Thyroid gland (tissue), 4 donors: ENCODE measurements around the gene GPC5.

Experiments
- CTCF ChIP-seq, 6 experiments: fragments of 200-600 bp in 3 of 6; fragments of 450-650 bp in 3 of 6; sonication (generic) in 3 of 6; IDR thresholded peaks; one replicate each; pipeline ENCODE4 v1.5.1; 2016 to 2019; ENCODE audit warnings: antibody characterized with exemption in 6 of 6, mild to moderate bottlenecking in 2 of 6, inconsistent platforms in 1 of 6, moderate library complexity in 1 of 6
- POLR2A ChIP-seq, 2 donors: fragments of 450-650 bp; IDR thresholded peaks; one replicate each; pipeline ENCODE4 v1.6.1; 2017; ENCODE audit warnings: antibody characterized with exemption in 2 of 2, mild to moderate bottlenecking in 2 of 2, moderate library complexity in 1 of 2

DNA sequence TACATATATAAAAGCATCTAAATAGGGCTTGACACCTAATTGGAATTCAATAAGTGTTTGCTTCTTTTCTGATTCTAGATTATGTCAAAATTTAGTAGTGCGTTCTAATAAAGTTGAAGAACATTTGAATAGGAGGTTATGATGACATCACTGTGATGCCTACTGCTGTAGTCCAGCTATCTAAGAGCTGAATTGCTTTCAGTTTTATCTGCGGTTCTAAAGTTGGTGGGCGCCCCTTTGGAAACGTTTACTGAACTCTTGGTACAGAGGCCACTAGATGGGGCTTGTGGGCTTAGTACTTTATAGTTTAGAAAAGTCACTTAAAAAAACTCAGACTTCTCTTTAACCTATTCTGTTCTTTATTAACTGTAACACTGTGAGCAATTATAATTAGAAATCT is 776.9 kb downstream of the GPC5 start:
- TF ChIP-seq POLR2A (IDR thresholded peaks at IDR 0.05): no peak
- TF ChIP-seq CTCF (IDR thresholded peaks at IDR 0.05): peak in 1 of 6 experiments; percentile 34
